Measurements from ENCODE around the gene HMCN2.

Gene HMCN2

GRCh38 chr9:130371196-130371966, 105.8 kb downstream of the HMCN2 start:
- no peak for DNase-seq

DNA sequence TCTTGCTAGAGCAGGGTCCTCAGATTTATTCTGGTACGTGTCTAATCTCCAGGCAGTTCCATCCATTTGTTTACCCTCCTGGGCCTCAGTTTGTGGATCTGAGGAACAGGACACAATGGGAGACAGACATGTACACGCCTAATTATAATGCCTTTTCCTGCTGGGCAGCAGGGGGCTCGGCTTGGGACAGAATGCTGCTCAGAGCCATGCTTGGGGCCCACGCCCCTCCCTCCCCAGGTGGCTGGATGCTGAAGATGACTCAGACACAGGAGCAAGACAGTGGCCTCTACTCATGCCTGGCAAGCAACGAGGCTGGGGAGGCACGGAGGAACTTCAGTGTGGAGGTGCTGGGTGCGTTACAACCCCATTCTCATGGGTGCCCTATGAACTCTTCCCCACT, 106.5 kb downstream of the HMCN2 start:
- DNase-seq, result no peak

- DNase-seq, result no peak
Measured at GRCh38 chr9:130373679-130374325, 108.2 kb downstream of the HMCN2 start.

GRCh38 chr9:130377612-130378011, 112.1 kb downstream of the HMCN2 start:
- DNase-seq, result no peak

- DNase-seq, result no peak
Measured at GRCh38 chr9:130378875-130379648, 113.5 kb downstream of the HMCN2 start.

DNA sequence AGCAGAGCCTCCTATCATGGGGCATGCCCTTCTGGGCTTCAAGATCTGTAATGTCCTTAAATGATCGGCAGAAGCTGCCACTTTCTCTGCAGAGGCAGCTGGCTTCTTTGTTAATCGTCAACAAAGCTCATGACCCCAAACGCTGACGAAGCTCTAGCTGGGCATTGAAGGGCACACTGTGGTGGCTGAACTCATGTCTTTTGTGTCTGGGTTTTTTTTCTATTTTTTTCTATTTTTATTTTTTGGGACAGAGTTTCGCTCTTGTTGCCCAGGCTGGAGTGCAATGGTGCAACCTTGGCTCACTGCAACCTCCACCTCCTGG, 114.0 kb downstream of the HMCN2 start:
- no peak for DNase-seq

GRCh38 chr9:130380920-130381469, 115.4 kb downstream of the HMCN2 start:
- no peak for DNase-seq

DNA sequence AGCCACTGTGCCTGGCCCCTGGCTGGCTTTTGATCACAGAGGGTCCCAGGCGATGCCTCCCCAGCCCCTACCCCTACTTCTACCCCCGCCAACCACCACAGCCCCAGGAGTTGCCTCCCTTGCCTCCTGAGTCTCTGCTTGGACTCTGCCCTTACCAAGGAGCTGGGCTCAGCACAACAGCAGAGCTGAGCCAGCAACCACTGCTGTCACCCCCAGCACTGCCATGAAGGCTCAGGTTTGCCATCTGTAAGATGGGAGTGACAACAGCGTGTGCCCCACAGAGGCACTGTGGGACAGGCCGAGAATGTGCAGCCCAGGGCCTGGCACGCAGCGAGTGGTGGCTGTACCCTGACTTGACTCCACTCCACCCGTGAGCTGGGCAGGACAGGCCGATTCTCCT, 116.1 kb downstream of the HMCN2 start:
- DNase-seq, result no peak

GRCh38 chr9:130382096-130382495, 116.5 kb downstream of the HMCN2 start:
- DNase-seq, result no peak

DNA sequence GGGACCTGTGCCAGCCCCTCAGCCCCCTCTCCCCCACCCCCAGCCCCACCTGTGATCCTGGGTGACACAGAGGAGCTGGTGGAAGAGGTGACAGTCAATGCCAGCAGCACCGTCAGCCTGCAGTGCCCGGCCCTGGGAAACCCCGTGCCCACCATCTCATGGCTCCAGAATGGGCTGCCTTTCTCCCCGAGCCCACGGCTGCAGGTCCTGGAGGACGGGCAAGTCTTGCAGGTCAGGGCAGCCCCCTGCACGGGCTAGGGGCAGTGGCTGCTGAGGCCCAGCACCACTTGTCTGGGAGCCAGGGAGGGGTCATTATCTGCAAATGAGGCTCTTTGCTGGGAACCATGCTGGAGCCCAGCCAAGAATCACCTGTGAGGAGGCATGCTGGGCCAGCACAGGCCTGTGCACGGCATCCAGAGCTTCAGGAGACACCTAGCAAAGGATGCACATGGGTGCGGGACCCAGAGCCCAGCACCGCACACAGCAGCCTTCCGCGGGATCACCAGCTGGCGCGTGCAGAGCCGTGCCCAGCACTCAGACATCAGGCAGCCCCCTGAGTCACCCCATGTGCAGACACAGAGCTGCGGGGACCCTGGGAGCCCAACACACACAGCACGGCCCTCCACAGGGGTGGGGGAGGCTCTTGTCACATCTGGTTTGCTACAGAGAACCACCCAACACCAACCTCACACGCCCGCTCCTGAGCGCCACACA, 117.2 kb downstream of the HMCN2 start:
- no peak for DNase-seq

DNA sequence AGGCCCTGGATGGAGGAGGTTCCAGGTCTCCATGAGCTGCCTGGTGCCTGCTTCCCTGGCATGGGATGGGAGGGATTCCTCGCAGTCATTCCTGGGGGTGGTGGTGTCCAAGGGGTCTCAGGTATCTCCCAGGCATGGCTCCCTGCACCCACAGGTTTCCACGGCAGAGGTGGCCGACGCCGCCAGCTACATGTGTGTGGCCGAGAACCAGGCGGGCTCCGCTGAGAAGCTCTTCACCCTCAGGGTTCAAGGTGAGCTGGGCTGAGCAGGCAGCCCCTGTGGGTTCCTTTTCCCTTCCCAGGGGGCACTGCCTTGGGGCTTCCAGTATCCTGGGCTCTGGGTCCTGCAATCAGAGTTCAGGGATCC, 117.8 kb downstream of the HMCN2 start:
- no peak for DNase-seq

DNA sequence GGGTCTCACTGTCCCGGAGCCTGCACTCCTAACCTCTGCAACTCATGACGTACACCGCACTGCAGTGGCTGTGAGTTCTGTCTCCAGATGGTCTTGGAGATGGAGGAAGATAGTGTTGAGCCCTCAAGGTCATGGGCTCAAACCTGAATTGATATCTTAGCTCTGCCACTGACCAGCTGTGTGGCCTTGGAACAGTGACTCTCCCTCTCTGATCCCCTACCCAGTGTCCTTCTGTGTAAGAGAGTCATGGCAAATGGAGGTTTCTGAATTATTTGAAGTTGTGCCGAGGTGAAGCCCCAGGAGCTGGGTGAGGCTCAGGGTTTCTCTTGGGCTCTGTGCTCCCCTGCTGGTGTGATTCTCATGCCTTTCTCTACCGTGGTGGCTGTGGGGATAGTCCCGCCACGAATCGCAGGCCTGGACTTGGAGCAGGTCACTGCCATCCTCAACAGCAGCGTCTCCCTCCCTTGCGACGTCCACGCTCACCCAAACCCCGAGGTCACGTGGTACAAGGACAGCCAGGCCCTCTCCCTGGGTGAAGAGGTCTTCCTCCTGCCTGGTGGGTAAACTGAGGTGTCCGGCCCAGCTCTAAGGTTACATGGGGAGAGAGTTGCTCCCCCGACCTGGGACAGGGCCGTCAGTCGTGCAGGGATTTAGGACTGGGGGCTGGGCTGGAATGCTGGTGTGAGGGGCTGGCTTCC, 118.6 kb downstream of the HMCN2 start:
- DNase-seq, result no peak

DNA sequence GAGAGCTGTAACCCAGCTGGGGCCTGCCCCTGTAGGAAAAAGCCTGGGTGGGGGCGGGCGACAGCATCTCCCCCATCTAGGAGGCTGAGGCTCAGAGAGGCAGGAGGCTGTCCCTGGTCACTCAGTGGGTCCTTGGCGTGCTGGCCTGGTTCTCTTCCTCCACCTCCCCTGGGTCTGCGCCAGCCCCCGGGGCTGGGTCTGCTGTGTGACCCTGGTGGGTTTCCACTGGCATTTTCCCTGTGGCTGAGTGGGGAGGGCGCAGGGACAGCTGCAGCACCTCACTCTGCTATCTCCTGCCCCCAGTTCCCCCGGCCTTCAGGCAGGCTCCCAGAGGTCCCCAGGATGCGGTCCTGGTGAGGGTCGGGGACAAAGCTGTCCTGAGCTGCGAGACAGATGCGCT, 119.7 kb downstream of the HMCN2 start:
- no peak for DNase-seq

GRCh38 chr9:130387398-130387797, 121.8 kb downstream of the HMCN2 start:
- no peak for DNase-seq

DNA sequence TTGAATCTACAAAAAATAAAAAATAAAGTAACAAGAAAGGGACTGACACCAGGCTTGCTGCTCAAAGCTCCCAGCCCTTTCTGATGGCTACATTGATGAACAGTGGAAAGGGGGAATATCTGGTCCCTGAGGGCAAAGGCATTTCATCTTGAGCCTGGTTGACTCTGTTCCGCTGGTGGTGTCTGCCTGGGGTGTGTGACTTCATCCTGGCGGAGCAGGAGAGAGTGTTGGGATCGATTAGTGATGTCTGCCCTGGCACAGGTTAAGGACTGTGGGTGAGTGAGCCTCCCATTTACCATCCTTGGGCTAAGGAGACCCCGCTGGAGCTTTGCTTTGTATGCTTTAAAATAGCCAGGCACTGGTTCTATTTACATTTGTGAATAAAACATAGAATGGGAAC, 122.3 kb downstream of the HMCN2 start:
- DNase-seq, result peak; percentile 4

GRCh38 chr9:130390390-130390789, 124.8 kb downstream of the HMCN2 start:
- no peak for DNase-seq

- no peak for DNase-seq
Measured at GRCh38 chr9:130390986-130391385, 125.4 kb downstream of the HMCN2 start.

GRCh38 chr9:130391866-130392265, 126.3 kb downstream of the HMCN2 start:
- DNase-seq, result no peak

DNA sequence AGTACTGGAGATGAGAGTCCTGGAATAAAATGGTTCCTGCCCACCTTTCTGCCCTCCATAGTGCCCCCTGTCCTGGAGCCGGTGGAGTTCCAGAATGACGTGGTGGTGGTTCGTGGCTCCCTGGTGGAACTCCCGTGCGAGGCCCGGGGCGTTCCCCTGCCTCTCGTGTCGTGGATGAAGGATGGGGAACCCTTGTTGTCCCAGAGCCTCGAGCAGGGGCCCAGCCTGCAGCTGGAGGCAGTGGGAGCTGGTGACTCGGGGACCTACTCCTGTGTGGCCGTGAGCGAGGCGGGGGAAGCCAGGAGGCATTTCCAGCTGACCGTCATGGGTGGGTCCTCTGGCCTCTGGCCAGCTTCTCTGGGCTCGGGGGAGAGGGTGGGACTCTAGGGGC, 128.1 kb downstream of the HMCN2 start:
- DNase-seq, result no peak

DNA sequence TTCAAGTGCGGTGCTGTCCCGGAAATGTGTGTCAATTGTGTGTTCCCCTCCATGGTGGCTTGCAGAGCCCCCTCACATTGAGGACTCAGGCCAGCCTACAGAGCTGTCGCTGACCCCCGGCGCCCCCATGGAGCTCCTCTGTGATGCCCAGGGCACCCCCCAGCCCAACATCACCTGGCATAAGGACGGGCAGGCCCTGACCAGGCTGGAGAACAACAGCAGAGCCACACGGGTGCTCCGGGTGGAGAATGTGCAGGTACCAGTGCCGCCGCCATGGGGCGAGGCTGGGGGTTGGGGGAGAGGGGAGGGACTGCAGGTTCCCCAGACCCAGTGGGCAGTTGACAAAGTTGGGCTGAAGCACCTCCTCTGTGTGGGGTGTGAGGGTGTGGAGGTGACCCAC, 128.8 kb downstream of the HMCN2 start:
- DNase-seq, result no peak

DNA sequence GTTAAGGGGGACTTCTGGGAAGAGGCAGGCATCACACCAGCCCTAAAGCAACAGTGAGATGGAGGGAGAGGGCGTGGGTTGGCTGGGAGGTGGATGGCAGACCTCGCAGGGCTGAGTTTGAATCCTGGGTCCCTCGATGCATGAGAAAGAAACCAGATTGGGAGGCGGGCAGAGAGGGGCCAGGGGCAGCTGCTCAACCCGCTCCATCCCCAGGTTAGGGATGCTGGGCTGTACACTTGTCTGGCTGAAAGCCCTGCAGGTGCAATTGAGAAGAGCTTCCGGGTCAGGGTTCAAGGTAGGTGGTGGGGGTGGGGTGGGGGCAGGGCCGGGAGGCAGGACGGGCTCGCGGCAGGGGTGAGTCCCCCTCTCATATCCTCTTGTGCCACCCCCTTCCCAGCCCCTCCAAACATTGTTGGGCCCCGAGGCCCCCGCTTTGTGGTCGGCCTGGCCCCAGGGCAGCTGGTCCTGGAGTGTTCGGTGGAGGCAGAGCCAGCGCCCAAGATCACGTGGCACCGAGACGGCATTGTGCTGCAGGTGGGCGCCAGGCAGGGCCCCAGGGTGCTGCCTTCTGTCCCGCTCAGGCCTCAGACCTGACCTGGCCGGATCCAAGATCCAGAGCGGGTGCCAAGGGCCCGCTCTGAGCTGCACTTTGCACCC, 129.4 kb downstream of the HMCN2 start:
- no peak for DNase-seq

DNA sequence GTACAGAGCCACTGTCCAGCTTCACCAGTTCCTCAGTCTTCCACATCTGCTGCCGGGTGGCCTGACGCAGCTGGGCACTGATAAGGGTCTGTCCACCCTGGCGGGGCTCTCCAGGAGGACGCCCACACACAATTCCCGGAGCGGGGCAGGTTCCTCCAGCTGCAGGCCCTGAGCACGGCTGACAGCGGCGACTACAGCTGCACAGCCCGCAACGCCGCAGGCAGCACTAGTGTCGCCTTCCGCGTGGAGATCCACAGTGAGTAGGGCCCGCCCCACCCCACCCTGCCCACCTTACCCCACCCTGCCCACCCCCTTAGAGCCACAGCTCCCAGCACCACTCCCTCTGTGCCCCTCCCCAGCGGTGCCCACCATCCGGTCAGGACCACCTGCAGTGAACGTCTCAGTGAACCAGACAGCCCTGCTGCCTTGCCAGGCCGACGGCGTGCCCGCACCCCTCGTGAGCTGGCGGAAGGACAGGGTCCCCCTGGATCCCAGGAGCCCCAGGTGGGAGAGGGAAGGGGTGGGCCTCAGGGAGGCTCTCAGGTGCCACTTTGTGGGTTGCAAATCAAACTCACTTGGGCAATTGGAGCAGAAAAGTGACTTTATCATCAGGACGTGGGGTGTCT, 130.4 kb downstream of the HMCN2 start:
- DNase-seq, result no peak
